CD8-positive, alpha-beta memory T cell (primary cell): Measurements from ENCODE around the gene NDUFB2. TPM values are rescaled to one million over a fixed set of nuclear protein-coding genes. Genes with fewer than 3 reads are reported as not detected.

Experiments
- CTCF ChIA-PET: fragments of 350-600 bp; sonication (Branson Sonifier 250); formaldehyde crosslinking; loops from one replicate; lab custom pipeline; 2021; ENCODE audit warnings: antibody characterized with exemption; lab: Charles Lee
- POLR2A ChIA-PET: fragments of 350-600 bp; sonication (Branson Sonifier 250); formaldehyde crosslinking; loops from one replicate; lab custom pipeline; 2021; ENCODE audit warnings: antibody characterized with exemption; lab: Charles Lee
- DNase-seq, 5 donors: peaks; one replicate each; pipeline versions ENCODE4 v3.0.0 to v3.0.0-alpha.2; 2020 to 2022; ENCODE audit warnings: mixed read lengths in 1 of 5
- H3K27ac ChIP-seq: one replicate; pipeline ENCODE4 v1.7.0; 2013; ENCODE audit warnings: low read depth, mild to moderate bottlenecking, low read length, moderate library complexity
- H3K27me3 ChIP-seq: 2 replicates; pipeline ENCODE4 v1.7.0; 2013; ENCODE audit warnings: low read length, mild to moderate bottlenecking; ENCODE audit not compliant: insufficient read depth, poor library complexity, severe bottlenecking
- H3K36me3 ChIP-seq: 2 replicates; pipeline ENCODE4 v1.7.0; 2013; ENCODE audit warnings: mild to moderate bottlenecking, low read length, moderate library complexity; ENCODE audit not compliant: insufficient read depth
- H3K4me1 ChIP-seq: 2 replicates; pipeline ENCODE4 v1.7.0; 2013; ENCODE audit warnings: mild to moderate bottlenecking, low read length, moderate library complexity; ENCODE audit not compliant: insufficient read depth
- H3K4me3 ChIP-seq: 2 replicates; pipeline ENCODE4 v1.7.0; 2013; ENCODE audit warnings: mild to moderate bottlenecking, low read length
- H3K9me3 ChIP-seq: 2 replicates; pipeline ENCODE4 v1.7.0; 2013; ENCODE audit warnings: mild to moderate bottlenecking, low read length
- H3K27ac Mint-ChIP-seq, 8 donors: one replicate each; pipeline ENCODE4 v1.8.0; 2020 to 2021; ENCODE audit warnings: mixed read lengths in 8 of 8, mild to moderate bottlenecking in 6 of 8, inconsistent platforms in 3 of 8, moderate library complexity in 3 of 8
- H3K27me3 Mint-ChIP-seq, 2 donors: one replicate each; pipeline ENCODE4 v1.8.0; 2020 to 2021; ENCODE audit warnings: mixed read lengths in 2 of 2, mild to moderate bottlenecking in 1 of 2, moderate library complexity in 1 of 2
- H3K36me3 Mint-ChIP-seq, 3 donors: one replicate each; pipeline ENCODE4 v1.8.0; 2020 to 2021; ENCODE audit warnings: mixed read lengths in 3 of 3, inconsistent platforms in 1 of 3, mild to moderate bottlenecking in 1 of 3
- H3K4me1 Mint-ChIP-seq, 3 donors: one replicate each; pipeline ENCODE4 v1.8.0; 2020 to 2021; ENCODE audit warnings: mixed read lengths in 3 of 3, inconsistent platforms in 1 of 3, mild to moderate bottlenecking in 1 of 3
- H3K4me3 Mint-ChIP-seq, 7 donors: one replicate each; pipeline ENCODE4 v1.8.0; 2020 to 2021; ENCODE audit warnings: mixed read lengths in 7 of 7, mild to moderate bottlenecking in 6 of 7, moderate library complexity in 4 of 7, inconsistent platforms in 2 of 7
- H3K9me3 Mint-ChIP-seq, 5 donors: one replicate each; pipeline ENCODE4 v1.8.0; 2020 to 2022; ENCODE audit warnings: mixed read lengths in 5 of 5, mild to moderate bottlenecking in 3 of 5, moderate library complexity in 2 of 5, inconsistent platforms in 1 of 5
- polyA plus RNA-seq: library from polyadenylated mRNA; unstranded; fragments of 300-500 nt; fragmentation: Illumina TruSeq; gene quantifications from one replicate; pipeline ENCODE4 v1.2.3, GENCODE V29; 2021
- total RNA-seq, 2 experiments: library from RNA; stranded (reverse); gene quantifications; one replicate each; pipeline ENCODE4 v1.2.3, GENCODE V29; 2021

The NDUFB2 gene
- total and polyA plus RNA-seq, 3 experiments from 2014 or later: 209 to 464 (median 231) TPM

DNA sequence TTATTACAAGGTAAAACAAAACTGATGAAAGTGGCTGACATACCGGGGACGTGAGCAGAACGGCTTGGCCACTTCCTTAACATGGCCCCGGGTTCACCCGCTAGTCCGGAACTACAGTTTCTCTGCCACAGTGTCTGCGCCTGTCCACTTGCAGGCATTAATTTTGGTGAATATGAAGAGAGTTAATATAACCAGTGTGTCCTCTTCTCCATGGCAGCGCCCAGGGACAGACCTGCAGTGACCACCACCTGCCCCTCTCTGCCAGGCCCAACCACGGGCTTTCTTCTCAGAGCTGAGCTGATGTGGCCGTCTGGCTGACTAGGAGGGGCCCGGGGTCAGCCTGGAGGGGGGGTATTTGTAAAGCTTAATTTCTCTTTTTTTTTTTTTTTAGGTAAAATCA, 1.1 kb upstream of the NDUFB2 start:
- Mint-ChIP-seq H3K27me3 (peaks cover 0 to 6% of the 10 kb centered on the region in 2 donors), H3K36me3 (peaks cover 0 to 41% (median 6%) of the 10 kb centered on the region in 3 donors), H3K27ac (peak overlapping the region in 7 of 8 donors; percentile 71 to 99 (median 96)), H3K4me1 (peaks cover 34 to 41% (median 39%) of the 10 kb centered on the region in 3 donors), H3K9me3 (no peaks in the 10 kb centered on the region), H3K4me3 (peak overlapping the region in 3 of 7 donors; percentile 90 to 96 (median 95))
- ChIA-PET CTCF (no interaction called here), POLR2A (interaction anchor here (1.8 kb wide), 1 partner anchor 22 kb away, joined by 11 read pairs; the partner anchor contains the start of gene ADCK2)
- H3K9me3 ChIP-seq: no peaks in the 10 kb centered on the region
- H3K4me3 ChIP-seq: no peak overlapping the region
- peak overlapping the region; percentile 77 for H3K27ac ChIP-seq
- H3K4me1 ChIP-seq: peaks cover 25% of the 10 kb centered on the region
- H3K36me3 ChIP-seq: no peaks in the 10 kb centered on the region
- no peak for DNase-seq
- H3K27me3 ChIP-seq: no peaks in the 10 kb centered on the region

- CTCF ChIA-PET: interaction anchor here (0.9 to 1.0 kb wide), 2 partner anchors 24 to 27 kb away, joined by 3 read pairs; partner anchors contain the start of gene ADCK2
- peaks cover 0 to 6% of the 10 kb centered on the region in 2 donors for H3K27me3 Mint-ChIP-seq
- H3K27ac Mint-ChIP-seq: peak overlapping the region; percentile 93 to 99 (median 97)
- H3K36me3 ChIP-seq: no peaks in the 10 kb centered on the region
- H3K4me3 Mint-ChIP-seq: peak overlapping the region; percentile 90 to 99 (median 96)
- peaks cover 0 to 37% (median 6%) of the 10 kb centered on the region in 3 donors for H3K36me3 Mint-ChIP-seq
- H3K4me1 ChIP-seq: peaks cover 25% of the 10 kb centered on the region
- peak in 4 of 5 donors; percentile 87 to 95 (median 93) for DNase-seq
- peak overlapping the region; percentile 77 for H3K27ac ChIP-seq
- POLR2A ChIA-PET: interaction anchor here (0.6 to 1.8 kb wide), 4 partner anchors 21 to 318 kb away, joined by 3 to 11 read pairs (median 4); partner anchors contain the start of genes ADCK2 and MRPS33
- H3K27me3 ChIP-seq: no peaks in the 10 kb centered on the region
- H3K9me3 ChIP-seq: no peaks in the 10 kb centered on the region
- peak overlapping the region; percentile 93 for H3K4me3 ChIP-seq
- H3K4me1 Mint-ChIP-seq: peaks cover 34 to 47% (median 43%) of the 10 kb centered on the region in 3 donors
- no peaks in the 10 kb centered on the region for H3K9me3 Mint-ChIP-seq
These were observed 356 bp upstream of the NDUFB2 start for GRCh38 chr7:140696024-140696679.

DNA sequence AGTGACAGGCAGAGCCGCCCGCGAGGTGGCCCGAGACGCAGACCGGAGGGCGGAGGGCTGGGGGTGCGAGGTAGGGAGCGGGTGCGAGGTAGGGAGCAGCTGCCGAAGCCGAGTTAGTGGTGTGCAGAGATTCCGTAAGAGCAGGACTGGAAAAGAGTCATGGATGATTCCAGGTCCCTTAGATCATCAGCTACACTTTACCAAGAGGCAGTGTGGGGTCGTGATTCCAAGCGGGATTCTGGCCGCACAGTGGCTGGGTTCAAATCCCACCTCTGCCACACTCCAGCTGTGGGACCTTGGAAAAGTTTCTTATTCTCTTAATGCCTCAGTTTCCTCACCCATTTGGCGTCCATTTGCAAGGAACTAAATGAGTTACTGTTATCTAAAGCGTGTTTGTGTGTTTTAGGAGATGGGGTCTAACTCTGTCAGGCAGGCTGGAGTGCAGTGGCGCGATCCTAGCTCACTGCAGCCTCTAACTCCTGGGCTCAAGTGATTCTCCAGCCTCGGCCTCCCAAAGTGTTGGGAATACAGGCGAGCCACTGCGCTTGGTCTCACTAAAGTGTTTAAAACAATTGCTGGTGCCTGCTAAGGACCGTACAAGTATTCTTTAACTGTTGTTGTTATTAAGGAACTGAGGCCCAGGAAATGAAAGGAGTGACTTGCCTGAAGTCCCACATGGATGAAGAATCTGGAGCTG, 1.1 kb downstream of the NDUFB2 start:
- Histone ChIP-seq H3K36me3 (no peaks in the 10 kb centered on the region), H3K4me3 (peak overlapping the region; percentile 93), H3K27ac (peak overlapping the region; percentile 77), H3K27me3 (no peaks in the 10 kb centered on the region), H3K9me3 (no peaks in the 10 kb centered on the region), H3K4me1 (peaks cover 25% of the 10 kb centered on the region)
- H3K36me3 Mint-ChIP-seq: peaks cover 0 to 25% (median 3%) of the 10 kb centered on the region in 3 donors
- H3K27me3 Mint-ChIP-seq: peaks cover 0 to 6% of the 10 kb centered on the region in 2 donors
- no peaks in the 10 kb centered on the region for H3K9me3 Mint-ChIP-seq
- peak overlapping the region; percentile 90 to 99 (median 96) for H3K4me3 Mint-ChIP-seq
- POLR2A ChIA-PET: no interaction called here
- H3K4me1 Mint-ChIP-seq: peaks cover 38 to 51% (median 50%) of the 10 kb centered on the region in 3 donors
- no peak for DNase-seq
- CTCF ChIA-PET: no interaction called here
- peak overlapping the region; percentile 93 to 99 (median 97) for H3K27ac Mint-ChIP-seq

GRCh38 chr7:140698477-140698876, 2.0 kb downstream of the NDUFB2 start:
- no peaks in the 10 kb centered on the region for H3K9me3 Mint-ChIP-seq
- no peak for DNase-seq
- Histone ChIP-seq H3K4me1 (peaks cover 25% of the 10 kb centered on the region), H3K27me3 (no peaks in the 10 kb centered on the region), H3K36me3 (no peaks in the 10 kb centered on the region), H3K9me3 (no peaks in the 10 kb centered on the region), H3K27ac (no peak overlapping the region), H3K4me3 (peak overlapping the region; percentile 93)
- H3K4me1 Mint-ChIP-seq: peaks cover 40 to 56% (median 54%) of the 10 kb centered on the region in 3 donors
- H3K27me3 Mint-ChIP-seq: peaks cover 0 to 6% of the 10 kb centered on the region in 2 donors
- H3K36me3 Mint-ChIP-seq: peaks cover 0 to 25% (median 4%) of the 10 kb centered on the region in 3 donors
- H3K4me3 Mint-ChIP-seq: peak overlapping the region; percentile 77 to 99 (median 96)
- peak overlapping the region in 7 of 8 donors; percentile 3 to 98 (median 91) for H3K27ac Mint-ChIP-seq
- ChIA-PET POLR2A (no interaction called here), CTCF (no interaction called here)

DNA sequence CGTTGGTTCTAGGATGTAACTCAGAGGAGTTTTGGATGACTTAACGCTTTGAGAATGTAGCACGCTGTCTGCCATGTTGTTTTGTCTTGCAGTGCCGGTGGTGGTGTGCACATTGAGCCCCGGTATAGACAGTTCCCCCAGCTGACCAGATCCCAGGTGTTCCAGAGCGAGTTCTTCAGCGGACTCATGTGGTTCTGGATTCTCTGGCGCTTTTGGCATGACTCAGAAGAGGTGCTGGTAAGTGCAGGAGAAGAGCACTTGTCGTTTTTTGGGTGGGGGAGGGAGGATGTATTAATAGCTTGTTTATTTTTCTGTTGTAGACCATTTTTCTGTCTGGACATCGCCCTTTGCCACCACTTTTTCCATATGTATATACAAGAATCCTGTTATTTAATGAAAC, 6.3 kb downstream of the NDUFB2 start:
- Mint-ChIP-seq H3K4me3 (no peak overlapping the region), H3K36me3 (peaks cover 6 to 43% (median 17%) of the 10 kb centered on the region in 3 donors), H3K9me3 (no peaks in the 10 kb centered on the region), H3K27me3 (no peaks in the 10 kb centered on the region), H3K4me1 (peaks cover 25 to 36% (median 36%) of the 10 kb centered on the region in 3 donors), H3K27ac (peak overlapping the region in 4 of 8 donors; percentile 36 to 82 (median 54))
- Histone ChIP-seq H3K4me3 (no peak overlapping the region), H3K27me3 (no peaks in the 10 kb centered on the region), H3K27ac (no peak overlapping the region), H3K36me3 (peaks cover 8% of the 10 kb centered on the region), H3K9me3 (no peaks in the 10 kb centered on the region), H3K4me1 (peaks cover 13% of the 10 kb centered on the region)
- ChIA-PET POLR2A (no interaction called here), CTCF (interaction anchor here (1.0 kb wide), 1 partner anchor 109 kb away, joined by 3 read pairs; no protein-coding TSS in a partner anchor)
- DNase-seq: no peak

- Histone ChIP-seq H3K9me3 (no peaks in the 10 kb centered on the region), H3K4me1 (peaks cover 5% of the 10 kb centered on the region), H3K27me3 (no peaks in the 10 kb centered on the region), H3K4me3 (no peak overlapping the region), H3K36me3 (peaks cover 8% of the 10 kb centered on the region), H3K27ac (no peak overlapping the region)
- Mint-ChIP-seq H3K27me3 (no peaks in the 10 kb centered on the region), H3K36me3 (peaks cover 6 to 41% (median 17%) of the 10 kb centered on the region in 3 donors), H3K4me3 (no peak overlapping the region), H3K4me1 (peaks cover 14 to 26% (median 25%) of the 10 kb centered on the region in 3 donors), H3K9me3 (no peaks in the 10 kb centered on the region), H3K27ac (peak overlapping the region in 7 of 8 donors; percentile 6 to 71 (median 38))
- ChIA-PET CTCF (no interaction called here), POLR2A (no interaction called here)
- no peak for DNase-seq
These were observed 7.7 kb downstream of the NDUFB2 start for GRCh38 chr7:140704205-140704604.

DNA sequence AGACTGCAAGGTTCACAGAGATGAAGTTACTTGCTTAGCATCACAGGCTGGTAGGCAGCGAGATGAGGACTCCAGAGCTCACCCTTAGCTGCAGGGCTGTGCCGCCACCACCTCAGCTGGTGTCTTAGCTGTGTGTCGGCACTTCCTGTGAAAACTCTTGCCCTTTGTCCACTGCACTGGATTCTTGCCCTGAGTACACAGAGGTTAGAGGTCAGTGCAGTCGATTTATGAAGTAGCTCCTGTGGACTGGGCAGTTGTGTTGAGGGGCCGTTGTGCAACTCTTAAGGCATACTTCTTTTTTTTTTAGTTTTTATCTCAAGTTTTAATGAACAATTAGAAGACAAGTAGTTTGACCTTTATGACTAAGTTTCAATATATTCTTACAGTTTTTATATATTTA, 10.6 kb downstream of the NDUFB2 start:
- POLR2A ChIA-PET: no interaction called here
- CTCF ChIA-PET: no interaction called here
- Mint-ChIP-seq H3K4me3 (no peak overlapping the region), H3K36me3 (peaks cover 6 to 38% (median 17%) of the 10 kb centered on the region in 3 donors), H3K27me3 (no peaks in the 10 kb centered on the region), H3K27ac (no peak overlapping the region), H3K4me1 (peaks cover 6 to 11% (median 10%) of the 10 kb centered on the region in 3 donors), H3K9me3 (no peaks in the 10 kb centered on the region)
- Histone ChIP-seq H3K27ac (no peak overlapping the region), H3K9me3 (no peaks in the 10 kb centered on the region), H3K27me3 (no peaks in the 10 kb centered on the region), H3K36me3 (peaks cover 8% of the 10 kb centered on the region), H3K4me3 (no peak overlapping the region), H3K4me1 (no peaks in the 10 kb centered on the region)
- DNase-seq: no peak
